WTC11 (cell line): ENCODE measurements around the gene HDAC10.

Experiments used
- CTCF ChIP-seq: fragments of 200-600 bp; IDR thresholded peaks from 2 replicates; pipeline ENCODE4 v1.8.0; 2022; ENCODE audit warnings: antibody characterized with exemption
- ELF4 ChIP-seq: sonication (generic); formaldehyde crosslinking; IDR thresholded peaks from 2 replicates; pipeline ENCODE4 v1.8.1; 2022; ENCODE audit warnings: low read depth, mild to moderate bottlenecking, moderate library complexity, missing genetic modification reagents
- RORB ChIP-seq: fragments of 250-450 bp; sonication (Bioruptor Pico); IDR thresholded peaks from 2 replicates; pipeline ENCODE4 v1.9.0; 2021; ENCODE audit warnings: mild to moderate bottlenecking
- SP1 ChIP-seq: sonication (generic); formaldehyde crosslinking; conservative IDR thresholded peaks from 2 replicates; pipeline ENCODE4 v1.8.1; 2022; ENCODE audit warnings: missing genetic modification reagents
- USF2 ChIP-seq: sonication (generic); formaldehyde crosslinking; IDR thresholded peaks from 2 replicates; pipeline ENCODE4 v1.8.1; 2023; ENCODE audit warnings: mild to moderate bottlenecking, missing genetic modification reagents, moderate library complexity
- ZNF121 ChIP-seq: sonication (generic); formaldehyde crosslinking; IDR thresholded peaks from 2 replicates; pipeline ENCODE4 v1.8.0; 2023; ENCODE audit warnings: missing genetic modification reagents
- ZNF671 ChIP-seq: fragments of 250-450 bp; sonication (Bioruptor Pico); IDR thresholded peaks from 2 replicates; pipeline ENCODE4 v1.8.0; 2021; ENCODE audit warnings: mild to moderate bottlenecking

- no peak for TF ChIP-seq CTCF
- 0 out of 2 replicates have a peak, but pooled peaks have one; percentile 4 for TF ChIP-seq SP1 (CRISPR knock-in tag)
- TF ChIP-seq ELF4 (CRISPR knock-in tag), result no peak
- TF ChIP-seq ZNF121 (CRISPR knock-in tag), result no peak
- no peak for TF ChIP-seq ZNF671 (CRISPR knock-in tag)
- no peak for TF ChIP-seq RORB (CRISPR knock-in tag)
- no peak for TF ChIP-seq USF2 (CRISPR knock-in tag)
Observed at GRCh38 chr22:50272044-50272802, 21.2 kb upstream of the HDAC10 start.
